GM19397 (cell line): ENCODE results near the gene PKNOX1.
"Not testable (repeated sequence)": the region's sequence is repeated elsewhere in the genome, so short reads cannot be mapped to it uniquely, and the experiment has no call there.

Experiments used
- ATAC-seq: cut with Tn5 transposase; IDR thresholded peaks from one replicate; pipeline ENCODE4 v1.9.1; 2021; ENCODE audit warnings: mild to moderate bottlenecking, moderate library complexity; ENCODE audit not compliant: unreplicated experiment

Gene PKNOX1

GRCh38 chr21:42983103-42983502 is 8.7 kb downstream of the PKNOX1 start:
- no peak for ATAC-seq

- no peak for ATAC-seq
Observed at GRCh38 chr21:42983869-42984268, 9.5 kb downstream of the PKNOX1 start.

- no peak for ATAC-seq
Observed at GRCh38 chr21:42986125-42986783, 11.9 kb downstream of the PKNOX1 start.

- ATAC-seq: no peak
Observed at GRCh38 chr21:42988236-42988965, 14.0 kb downstream of the PKNOX1 start.

- ATAC-seq: not testable (repeated sequence)
Observed at GRCh38 chr21:42989370-42989769, 15.0 kb downstream of the PKNOX1 start.

GRCh38 chr21:42989816-42990650 is 15.7 kb downstream of the PKNOX1 start:
- no peak for ATAC-seq

GRCh38 chr21:42991992-42992740 is 17.8 kb downstream of the PKNOX1 start:
- no peak for ATAC-seq

GRCh38 chr21:42993051-42993712 is 18.8 kb downstream of the PKNOX1 start:
- no peak for ATAC-seq

- ATAC-seq: no peak
Observed at GRCh38 chr21:42997053-42997452, 22.7 kb downstream of the PKNOX1 start.

GRCh38 chr21:42997983-42998382 is 23.6 kb downstream of the PKNOX1 start:
- ATAC-seq: not testable (repeated sequence)

GRCh38 chr21:42999152-42999551 is 24.8 kb downstream of the PKNOX1 start:
- not testable (repeated sequence) for ATAC-seq

- not testable (repeated sequence) for ATAC-seq
Observed at GRCh38 chr21:43000041-43000440, 25.7 kb downstream of the PKNOX1 start.

- no peak for ATAC-seq
Observed at GRCh38 chr21:43001316-43001715, 27.0 kb downstream of the PKNOX1 start.

- ATAC-seq: no peak
Observed at GRCh38 chr21:43004926-43005325, 30.6 kb downstream of the PKNOX1 start.

- ATAC-seq: no peak
Observed at GRCh38 chr21:43005635-43006034, 31.3 kb downstream of the PKNOX1 start.

- not testable (repeated sequence) for ATAC-seq
Observed at GRCh38 chr21:43006051-43006873, 31.9 kb downstream of the PKNOX1 start.

GRCh38 chr21:43006874-43007208 is 32.5 kb downstream of the PKNOX1 start:
- no peak for ATAC-seq

GRCh38 chr21:43012596-43012995 is 38.2 kb downstream of the PKNOX1 start:
- ATAC-seq: no peak

GRCh38 chr21:43015906-43016540 is 41.7 kb downstream of the PKNOX1 start:
- no peak for ATAC-seq
